ENCODE results near the gene ZBP1.

ZBP1 gene

GRCh38 chr20:57614490-57615444, 5.5 kb downstream of the ZBP1 start:
- no peak for DNase-seq (ENCODE audit: extremely low read depth, low read depth)

DNA sequence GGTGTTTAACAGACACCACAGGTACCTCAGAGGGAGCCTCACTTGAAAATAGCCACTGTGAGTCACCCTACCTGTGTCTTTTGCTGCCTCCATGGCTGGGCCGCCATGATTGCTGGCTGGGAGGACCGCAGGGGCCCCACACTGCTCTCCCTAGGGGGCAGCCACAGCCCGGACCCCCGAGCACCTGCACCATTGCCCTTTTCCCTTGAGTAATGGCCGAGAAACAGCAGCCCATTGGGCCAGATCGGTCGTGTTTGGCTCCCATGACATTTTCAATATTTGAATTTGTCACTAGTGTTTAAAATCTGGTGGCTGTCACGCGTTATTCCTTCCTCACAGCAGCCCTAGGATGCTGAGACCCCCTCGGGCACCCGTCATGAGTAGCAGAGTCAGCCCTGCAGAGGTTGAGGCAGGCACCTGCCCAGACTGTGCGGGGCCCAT, 6.7 kb downstream of the ZBP1 start:
- DNase-seq (ENCODE audit: extremely low read depth, low read depth) = no peak
- TF ChIP-seq CTCF (IDR thresholded peaks at IDR 0.05; ENCODE audit: low read depth, low read length) = no peak

More at GRCh38 chr20:57614490-57615444, 5.5 kb downstream of the ZBP1 start:
- no peak for TF ChIP-seq CTCF (IDR thresholded peaks at IDR 0.05; ENCODE audit: low read depth, low read length)

DNA sequence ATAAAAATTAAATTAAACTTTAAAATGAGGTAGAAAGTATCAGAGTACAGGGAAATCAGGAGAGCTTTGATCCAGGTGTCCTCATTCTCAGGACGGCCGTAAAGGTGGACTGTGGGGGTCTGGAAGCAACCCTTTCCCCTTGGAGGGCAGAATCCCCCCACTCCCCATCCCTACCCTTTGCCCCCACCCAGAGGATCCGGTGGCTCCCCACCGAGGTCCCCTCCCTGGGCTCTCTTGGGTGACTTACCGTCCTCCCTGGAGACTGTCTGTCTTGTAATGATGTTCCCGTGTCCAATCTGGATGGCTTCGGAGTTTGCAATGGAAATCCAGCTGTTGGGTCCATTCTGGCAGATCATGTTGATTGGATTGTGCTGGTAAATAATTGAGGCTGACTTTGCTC, 7.3 kb downstream of the ZBP1 start:
- no peak for TF ChIP-seq CTCF (IDR thresholded peaks at IDR 0.05; ENCODE audit: low read depth, low read length)
- no peak for DNase-seq (ENCODE audit: extremely low read depth, low read depth)

GRCh38 chr20:57612436-57612835, 7.8 kb downstream of the ZBP1 start:
- no peak for TF ChIP-seq CTCF (IDR thresholded peaks at IDR 0.05; ENCODE audit: low read depth, low read length)

GRCh38 chr20:57611586-57612311, 8.5 kb downstream of the ZBP1 start:
- no peak for TF ChIP-seq CTCF (IDR thresholded peaks at IDR 0.05; ENCODE audit: low read depth, low read length)
- no peak for DNase-seq (ENCODE audit: extremely low read depth, low read depth)

More at GRCh38 chr20:57612436-57612835, 7.8 kb downstream of the ZBP1 start:
- no peak for DNase-seq (ENCODE audit: extremely low read depth, low read depth)

DNA sequence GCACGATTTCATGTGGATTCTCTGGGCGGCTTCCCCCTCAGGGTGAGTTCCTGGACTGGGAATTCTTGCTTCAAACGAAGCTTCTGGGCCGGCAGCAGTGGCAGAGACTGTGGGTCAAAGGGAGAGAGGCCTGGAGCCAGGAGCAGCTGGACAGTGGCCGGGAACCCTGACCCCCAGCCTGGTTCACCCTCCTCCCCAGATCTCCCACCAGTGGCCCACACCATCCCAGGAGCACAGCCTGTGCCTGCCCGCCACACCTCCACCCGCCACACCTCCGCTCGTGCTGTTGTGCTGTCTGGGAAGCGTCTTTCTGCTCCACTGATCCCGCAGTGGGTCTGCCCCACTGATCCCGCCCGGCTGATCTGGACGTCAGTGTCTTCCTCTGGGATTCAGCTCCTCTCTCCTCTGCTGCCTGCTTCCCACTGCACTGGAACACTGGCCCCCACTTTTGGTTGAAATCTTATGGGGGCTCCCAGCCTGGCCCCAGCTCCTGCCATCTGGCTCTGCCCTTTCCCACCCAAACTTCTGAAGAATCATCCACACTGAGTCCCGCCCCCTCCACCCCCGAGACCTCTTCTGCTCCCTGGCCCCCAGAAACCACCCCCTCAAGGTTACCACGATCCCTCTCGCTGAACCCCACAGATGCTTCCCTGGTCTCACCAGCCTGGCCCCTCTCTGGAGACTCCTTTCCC, 9.8 kb downstream of the ZBP1 start:
- TF ChIP-seq CTCF (IDR thresholded peaks at IDR 0.05; ENCODE audit: low read depth, low read length) = no peak
- DNase-seq (ENCODE audit: extremely low read depth, low read depth) = no peak
